Measurements from ENCODE around the gene IQCE.
"Not testable (repeated sequence)": the region's sequence is repeated elsewhere in the genome, so short reads cannot be mapped to it uniquely, and the experiment has no call there.

Gene IQCE

GRCh38 chr7:2531796-2532110 lies 27.0 kb upstream of the IQCE start:
- DNase-seq (ENCODE audit: extremely low read depth in 1 of 2, low read depth in 1 of 2): not testable (repeated sequence)

- DNase-seq (ENCODE audit: extremely low read depth in 1 of 2, low read depth in 1 of 2): not testable (repeated sequence)
These were observed 26.5 kb upstream of the IQCE start for GRCh38 chr7:2532199-2532772.

- DNase-seq (ENCODE audit: extremely low read depth in 1 of 2, low read depth in 1 of 2): not testable (repeated sequence)
These were observed 26.0 kb upstream of the IQCE start for GRCh38 chr7:2532816-2533215.

- DNase-seq (ENCODE audit: extremely low read depth in 1 of 2, low read depth in 1 of 2): not testable (repeated sequence)
These were observed 25.2 kb upstream of the IQCE start for GRCh38 chr7:2533566-2533965.

- not testable (repeated sequence) for DNase-seq (ENCODE audit: extremely low read depth in 1 of 2, low read depth in 1 of 2)
These were observed 24.6 kb upstream of the IQCE start for GRCh38 chr7:2534214-2534613.

- DNase-seq (ENCODE audit: extremely low read depth in 1 of 2, low read depth in 1 of 2): not testable (repeated sequence)
These were observed 22.7 kb upstream of the IQCE start for GRCh38 chr7:2535872-2536627.

- DNase-seq (ENCODE audit: extremely low read depth in 1 of 2, low read depth in 1 of 2): no peak
These were observed 20.6 kb upstream of the IQCE start for GRCh38 chr7:2537981-2538851.

- no peak for DNase-seq (ENCODE audit: extremely low read depth in 1 of 2, low read depth in 1 of 2)
These were observed 19.5 kb upstream of the IQCE start for GRCh38 chr7:2539031-2539911.

GRCh38 chr7:2540133-2540532 lies 18.6 kb upstream of the IQCE start:
- no peak for DNase-seq (ENCODE audit: extremely low read depth in 1 of 2, low read depth in 1 of 2)

GRCh38 chr7:2540641-2541051 lies 18.1 kb upstream of the IQCE start:
- no peak for DNase-seq (ENCODE audit: extremely low read depth in 1 of 2, low read depth in 1 of 2)

- DNase-seq (ENCODE audit: extremely low read depth in 1 of 2, low read depth in 1 of 2): no peak
These were observed 17.3 kb upstream of the IQCE start for GRCh38 chr7:2541291-2542010.

- no peak for DNase-seq (ENCODE audit: extremely low read depth in 1 of 2, low read depth in 1 of 2)
These were observed 16.5 kb upstream of the IQCE start for GRCh38 chr7:2542011-2542915.

- no peak for DNase-seq (ENCODE audit: extremely low read depth in 1 of 2, low read depth in 1 of 2)
These were observed 15.6 kb upstream of the IQCE start for GRCh38 chr7:2542916-2543871.

- no peak for DNase-seq (ENCODE audit: extremely low read depth in 1 of 2, low read depth in 1 of 2)
These were observed 14.1 kb upstream of the IQCE start for GRCh38 chr7:2544541-2545188.

- no peak for DNase-seq (ENCODE audit: extremely low read depth in 1 of 2, low read depth in 1 of 2)
These were observed 12.9 kb upstream of the IQCE start for GRCh38 chr7:2545746-2546425.

- no peak for DNase-seq (ENCODE audit: extremely low read depth in 1 of 2, low read depth in 1 of 2)
These were observed 11.8 kb upstream of the IQCE start for GRCh38 chr7:2546776-2547586.
